Right lobe of liver (tissue), 6 donors: Measurements from ENCODE around the gene POGLUT2. TPM values are rescaled to one million over a fixed set of nuclear protein-coding genes. Genes with fewer than 3 reads are reported as not detected.

Experiments used
- ATAC-seq, 4 donors: fragments of 200-7000 bp; cut with Tn5 transposase; one replicate each; pipeline ENCODE4 v1.9.1; 2020; ENCODE audit warnings: mild to moderate bottlenecking in 4 of 4, moderate library complexity in 4 of 4
- DNase-seq, 3 donors: peaks; one replicate each; pipeline ENCODE4 v3.0.0-alpha.2; 2020
- H3K27ac ChIP-seq, 3 donors: fragments of 200-600 bp; one replicate each; pipeline ENCODE4 v1.8.0; 2022
- H3K27me3 ChIP-seq, 2 donors: fragments of 200-600 bp; one replicate each; pipeline ENCODE4 v1.8.0; 2022
- H3K36me3 ChIP-seq, 4 donors: fragments of 200-600 bp; sonication (generic) in 1 of 4; one replicate each; pipeline versions ENCODE4 v1.5.1 to v1.8.0; 2017 to 2022; ENCODE audit warnings: control low read depth in 1 of 4
- H3K4me1 ChIP-seq, 4 donors: fragments of 200-600 bp; sonication (generic) in 1 of 4; one replicate each; pipeline versions ENCODE4 v1.5.1 to v1.8.0; 2017 to 2022; ENCODE audit warnings: control low read depth in 1 of 4
- H3K4me3 ChIP-seq, 3 donors: fragments of 200-600 bp; one replicate each; pipeline ENCODE4 v1.8.0; 2022
- H3K9me3 ChIP-seq, 4 donors: fragments of 200-600 bp; sonication (generic) in 1 of 4; one replicate each; pipeline versions ENCODE4 v1.5.1 to v1.8.0; 2017 to 2022; ENCODE audit warnings: control low read depth in 1 of 4
- POLR2A ChIP-seq: fragments of 450-650 bp; IDR thresholded peaks from one replicate; pipeline ENCODE4 v1.6.1; 2017; ENCODE audit warnings: antibody characterized with exemption, mild to moderate bottlenecking
- WGBS: methylation state at CpG from one replicate; pipeline ENCODE4 v1.1.6; 2018; ENCODE audit warnings: low coverage, low lambda C conversion rate; ENCODE audit not compliant: insufficient coverage; ENCODE audit errors: missing lambda C conversion rate; 5-methylcytosine and 5-hydroxymethylcytosine counted together
- intact Hi-C, 2 donors: fragments of 100-400 bp; cut with DNase I; formaldehyde crosslinking; loops; one replicate each; pipeline versions ENCODE4 v1.11.2 to v1.14.1; 2022
- total RNA-seq, 6 experiments: library from RNA; depleted of rRNA in 2 of 6; stranded (reverse); fragments of >200 nt in 2 of 6; fragmentation: NEBNext Ultra II Directional in 3 of 6; extraction: Animal tissue kit (Norgen Biotek cat#: 25700) in 3 of 6; gene quantifications; one replicate each; pipeline versions ENCODE4 v1.1.0 to v1.2.4, GENCODE V29; 2016 to 2023
- TF ChIP-seq, protein P1 (sequence below), 4 donors: fragments of 200-600 bp in 3 of 4; fragments of 450-650 bp in 1 of 4; IDR thresholded peaks; one replicate each; pipeline versions ENCODE4 v1.5.1 to v1.8.0; 2016 to 2022; ENCODE audit warnings: antibody characterized with exemption in 4 of 4, mild to moderate bottlenecking in 2 of 4
- donor health status: DM: no; HTN: yes; CAD: no.
- donor health status: DM: no; HTN: no; CAD: no.
- donor health status: DM: no; HTN: no; CAD: no.
- donor health status: DM: no; HTN: yes; CAD: no.
- donor health status: DM: no; HTN: yes; CAD: no.

The POGLUT2 gene
- total RNA-seq, 6 experiments from 2014 or later = 3.8 to 7.7 (median 5.3) TPM

- H3K4me1 ChIP-seq = peaks cover 0 to 8% (median 0%) of the 10 kb centered on the region in 4 donors
- TF ChIP-seq POLR2A = no peak
- TF ChIP-seq, protein P1, sequence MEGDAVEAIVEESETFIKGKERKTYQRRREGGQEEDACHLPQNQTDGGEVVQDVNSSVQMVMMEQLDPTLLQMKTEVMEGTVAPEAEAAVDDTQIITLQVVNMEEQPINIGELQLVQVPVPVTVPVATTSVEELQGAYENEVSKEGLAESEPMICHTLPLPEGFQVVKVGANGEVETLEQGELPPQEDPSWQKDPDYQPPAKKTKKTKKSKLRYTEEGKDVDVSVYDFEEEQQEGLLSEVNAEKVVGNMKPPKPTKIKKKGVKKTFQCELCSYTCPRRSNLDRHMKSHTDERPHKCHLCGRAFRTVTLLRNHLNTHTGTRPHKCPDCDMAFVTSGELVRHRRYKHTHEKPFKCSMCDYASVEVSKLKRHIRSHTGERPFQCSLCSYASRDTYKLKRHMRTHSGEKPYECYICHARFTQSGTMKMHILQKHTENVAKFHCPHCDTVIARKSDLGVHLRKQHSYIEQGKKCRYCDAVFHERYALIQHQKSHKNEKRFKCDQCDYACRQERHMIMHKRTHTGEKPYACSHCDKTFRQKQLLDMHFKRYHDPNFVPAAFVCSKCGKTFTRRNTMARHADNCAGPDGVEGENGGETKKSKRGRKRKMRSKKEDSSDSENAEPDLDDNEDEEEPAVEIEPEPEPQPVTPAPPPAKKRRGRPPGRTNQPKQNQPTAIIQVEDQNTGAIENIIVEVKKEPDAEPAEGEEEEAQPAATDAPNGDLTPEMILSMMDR (IDR thresholded peaks at IDR 0.05) = no peak
- H3K4me3 ChIP-seq = no peak overlapping the region
- 91% methylated on average over 3 of the region's 3 CpGs for WGBS
- no peaks in the 10 kb centered on the region for H3K36me3 ChIP-seq
- DNase-seq (no peak), ATAC-seq (no peak)
- no peaks in the 10 kb centered on the region for H3K27me3 ChIP-seq
- intact Hi-C loops = no loop called here
- no peaks in the 10 kb centered on the region for H3K9me3 ChIP-seq
- no peak overlapping the region for H3K27ac ChIP-seq
Observed at GRCh38 chr13:102805680-102806079, 6.9 kb upstream of the POGLUT2 start.

DNA sequence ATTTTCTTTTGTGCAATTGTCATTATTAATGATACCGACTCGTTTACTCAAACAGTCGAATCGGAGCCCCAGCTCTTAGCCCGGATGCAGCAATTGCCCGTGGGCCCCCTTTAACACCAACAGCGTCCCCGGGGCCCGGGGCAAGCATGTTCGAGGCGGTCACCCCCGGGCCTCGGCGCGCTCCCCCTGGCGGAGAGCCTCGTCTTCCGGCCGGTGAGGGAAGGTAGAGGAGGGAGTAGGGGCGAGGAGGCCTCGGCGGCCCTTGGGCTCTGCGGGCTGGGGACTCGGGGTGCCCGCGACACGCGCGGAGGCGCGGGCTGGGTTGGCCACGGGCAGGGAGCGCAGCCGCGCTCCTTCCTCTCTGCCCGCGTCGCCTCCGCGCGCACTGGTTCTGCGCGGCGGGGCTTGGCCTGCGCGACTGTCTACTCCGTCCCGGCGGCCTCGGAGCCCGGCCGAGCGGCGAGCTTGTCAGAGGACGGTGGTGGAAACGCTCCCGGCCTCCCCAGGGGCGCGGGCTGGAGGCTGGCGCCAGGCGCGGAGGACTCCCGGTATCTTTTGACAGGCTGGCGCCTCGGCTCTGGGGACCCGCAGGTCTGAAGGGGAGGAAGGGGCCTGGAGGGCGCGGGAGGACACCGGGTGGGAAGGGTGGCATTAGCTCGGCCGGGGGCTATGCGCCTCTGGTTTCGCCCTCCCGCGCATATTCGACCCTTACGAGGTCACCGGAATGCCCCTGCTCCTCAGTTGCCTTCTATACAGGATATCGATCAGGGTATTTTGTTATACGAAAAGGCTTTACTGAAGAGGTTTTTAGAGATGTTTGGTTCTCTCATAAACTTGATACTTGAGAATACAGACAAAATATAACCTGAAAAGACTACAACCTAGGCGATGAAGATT, 1.6 kb upstream of the POGLUT2 start:
- WGBS = under 1% methylated on average over 24 of the region's 81 CpGs
- Histone ChIP-seq H3K36me3 (no peaks in the 10 kb centered on the region), H3K27me3 (no peaks in the 10 kb centered on the region), H3K27ac (peak overlapping the region; percentile 71 to 92 (median 89)), H3K4me3 (peak overlapping the region; percentile 80 to 88 (median 85)), H3K4me1 (peaks cover 0 to 8% (median 2%) of the 10 kb centered on the region in 4 donors), H3K9me3 (no peaks in the 10 kb centered on the region)
- ATAC-seq = peak; percentile 81 to 87 (median 83)
- peak; percentile 89 for DNase-seq
- intact Hi-C loops = no loop called here
- TF ChIP-seq POLR2A = peak; percentile 63
- TF ChIP-seq, protein P1 (IDR thresholded peaks at IDR 0.05) = peak; percentile 72 to 85 (median 78)

DNA sequence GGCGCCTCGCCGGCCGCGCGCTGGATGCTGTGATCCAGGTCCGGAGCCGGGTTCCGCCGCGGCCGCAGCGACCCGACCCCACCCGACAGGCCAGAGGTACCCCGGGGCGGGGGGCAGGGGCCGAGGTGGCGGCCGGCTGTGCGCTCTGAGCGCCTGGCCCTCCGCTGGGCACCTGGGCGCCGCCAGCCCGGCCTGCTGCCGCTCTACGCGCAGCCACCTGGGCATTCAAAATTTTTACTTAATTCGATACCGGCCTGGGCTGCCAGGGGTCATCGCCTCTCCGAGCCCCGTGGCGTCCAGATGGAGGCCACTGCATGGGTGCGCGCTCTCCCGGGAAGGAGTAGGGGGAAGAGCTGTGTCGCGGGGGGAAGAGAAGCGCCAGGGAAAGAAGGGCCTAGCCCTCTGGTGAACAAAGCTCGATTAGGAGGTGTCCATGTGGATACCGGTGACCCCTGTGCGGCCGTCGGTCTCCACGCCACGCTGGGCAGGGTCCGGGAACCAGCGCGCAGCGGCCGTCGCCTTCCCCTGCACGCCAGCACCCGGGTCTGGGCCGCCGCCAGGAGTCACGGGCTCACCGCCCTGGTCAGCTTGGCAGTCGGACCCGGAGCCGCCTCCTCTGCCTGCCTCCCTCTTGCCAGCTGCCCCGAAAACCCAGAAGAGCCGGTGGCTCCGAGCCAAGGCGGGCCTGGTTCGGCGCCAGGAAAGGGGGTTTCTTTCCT, 809 bp upstream of the POGLUT2 start:
- peak; percentile 36 to 59 (median 52) for ATAC-seq
- H3K9me3 ChIP-seq = no peaks in the 10 kb centered on the region
- intact Hi-C loops = no loop called here
- peaks cover 0 to 8% (median 2%) of the 10 kb centered on the region in 4 donors for H3K4me1 ChIP-seq
- H3K27me3 ChIP-seq = no peaks in the 10 kb centered on the region
- WGBS = 0% methylated on average over 18 of the region's 69 CpGs
- peak overlapping the region; percentile 71 to 92 (median 89) for H3K27ac ChIP-seq
- DNase-seq = peak; percentile 51 to 71 (median 70)
- peak overlapping the region; percentile 80 to 88 (median 85) for H3K4me3 ChIP-seq
- no peaks in the 10 kb centered on the region for H3K36me3 ChIP-seq
- TF ChIP-seq, protein P1 (IDR thresholded peaks at IDR 0.05) = no peak
- TF ChIP-seq POLR2A = no peak

DNA sequence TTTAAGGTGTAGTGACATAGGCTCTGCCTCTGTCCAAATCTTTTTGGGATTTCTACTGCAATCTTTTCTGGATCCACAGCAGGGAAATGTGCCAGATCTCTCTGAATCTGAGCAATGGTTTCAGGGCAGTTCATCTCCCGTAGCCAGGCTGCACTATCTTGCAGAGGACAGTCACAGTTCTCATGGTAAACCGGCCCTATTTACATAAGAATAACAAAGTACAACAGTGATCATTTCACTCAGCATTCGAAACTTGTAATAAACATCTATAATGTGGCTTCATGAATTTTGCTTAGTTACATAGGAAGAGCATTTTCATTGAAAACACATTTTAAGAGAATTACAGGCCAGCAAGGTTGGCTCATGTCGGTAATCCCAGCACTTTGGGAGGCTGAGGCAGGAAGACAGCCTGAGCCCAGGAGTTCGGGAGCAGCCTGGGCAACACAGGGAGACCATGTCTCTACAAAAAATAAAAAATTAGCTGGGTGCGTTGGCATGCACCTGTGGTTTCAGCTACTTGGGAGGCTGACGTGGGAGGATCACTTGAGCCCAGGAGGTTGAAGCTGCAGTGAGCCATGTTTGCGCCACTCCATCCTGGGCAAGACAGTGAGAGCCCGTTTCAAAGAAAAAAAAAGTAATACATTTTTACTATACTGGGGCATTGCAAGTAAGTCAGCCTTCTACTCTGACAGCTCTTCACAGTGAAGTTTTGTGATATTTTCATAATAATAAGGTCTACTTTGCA, 5.0 kb downstream of the POGLUT2 start:
- H3K36me3 ChIP-seq = no peaks in the 10 kb centered on the region
- DNase-seq = no peak
- H3K27ac ChIP-seq = no peak overlapping the region
- no peaks in the 10 kb centered on the region for H3K9me3 ChIP-seq
- H3K4me3 ChIP-seq = no peak overlapping the region
- H3K4me1 ChIP-seq = peaks cover 0 to 5% (median 2%) of the 10 kb centered on the region in 4 donors
- ATAC-seq = no peak
- WGBS = 67% methylated on average over 9 of the region's 9 CpGs
- no peak for TF ChIP-seq POLR2A
- TF ChIP-seq, protein P1 (IDR thresholded peaks at IDR 0.05) = no peak
- intact Hi-C loops = no loop called here
- no peaks in the 10 kb centered on the region for H3K27me3 ChIP-seq
